Measurements from ENCODE around the gene ZNF75A.

ZNF75A gene

DNA sequence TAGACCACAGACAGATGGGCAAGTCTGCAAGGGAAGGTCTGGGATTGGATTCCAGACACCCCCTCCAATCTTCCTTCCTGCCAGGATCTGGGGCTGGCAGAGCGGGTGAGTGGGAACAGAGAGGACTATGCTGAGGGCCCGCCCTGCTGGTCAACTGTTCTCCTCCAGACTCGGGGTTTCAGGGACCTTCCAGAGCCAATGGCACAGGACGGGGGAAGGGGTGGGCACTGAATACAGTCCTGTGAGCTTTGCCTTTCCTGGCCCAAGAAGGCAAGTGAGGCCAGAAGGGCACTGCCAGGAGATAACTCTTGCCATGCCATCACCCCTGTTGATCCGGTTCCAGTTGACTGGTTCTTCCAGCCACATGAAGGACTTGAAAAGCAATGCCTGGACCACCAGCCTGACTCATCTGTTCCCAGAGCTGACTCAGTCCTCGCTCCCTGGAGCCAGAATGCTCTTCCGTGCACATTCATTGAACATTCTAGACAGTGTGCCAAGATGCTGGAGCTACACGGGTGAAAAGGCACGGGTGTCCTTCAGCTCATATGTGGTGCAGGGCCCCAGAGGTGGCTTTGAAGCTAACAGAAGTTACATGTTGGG lies 48.3 kb upstream of the ZNF75A start:
- no peaks in the 10 kb centered on the region for H3K9me3 ChIP-seq (ENCODE audit: control insufficient read depth, insufficient read depth, low read depth, low read length)
- no peak overlapping the region for H3K4me3 ChIP-seq (ENCODE audit: low read depth, low read length)
- TF ChIP-seq ZNF548 (tag by site-specific recombination; IDR thresholded peaks at IDR 0.05) (no peak), ZNF248 (tag by site-specific recombination; IDR thresholded peaks at IDR 0.05) (no peak), ZNF175 (tag by site-specific recombination; IDR thresholded peaks at IDR 0.05) (no peak), WT1 (tag by site-specific recombination; IDR thresholded peaks at IDR 0.05) (no peak), ZNF670 (tag by site-specific recombination; IDR thresholded peaks at IDR 0.05; ENCODE audit: low read depth) (no peak), ZNF76 (tag by site-specific recombination; IDR thresholded peaks at IDR 0.05; ENCODE audit: borderline replicate concordance, low read depth) (no peak)
- TF ChIP-seq, protein P1, sequence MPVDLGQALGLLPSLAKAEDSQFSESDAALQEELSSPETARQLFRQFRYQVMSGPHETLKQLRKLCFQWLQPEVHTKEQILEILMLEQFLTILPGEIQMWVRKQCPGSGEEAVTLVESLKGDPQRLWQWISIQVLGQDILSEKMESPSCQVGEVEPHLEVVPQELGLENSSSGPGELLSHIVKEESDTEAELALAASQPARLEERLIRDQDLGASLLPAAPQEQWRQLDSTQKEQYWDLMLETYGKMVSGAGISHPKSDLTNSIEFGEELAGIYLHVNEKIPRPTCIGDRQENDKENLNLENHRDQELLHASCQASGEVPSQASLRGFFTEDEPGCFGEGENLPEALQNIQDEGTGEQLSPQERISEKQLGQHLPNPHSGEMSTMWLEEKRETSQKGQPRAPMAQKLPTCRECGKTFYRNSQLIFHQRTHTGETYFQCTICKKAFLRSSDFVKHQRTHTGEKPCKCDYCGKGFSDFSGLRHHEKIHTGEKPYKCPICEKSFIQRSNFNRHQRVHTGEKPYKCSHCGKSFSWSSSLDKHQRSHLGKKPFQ (tag by site-specific recombination; IDR thresholded peaks at IDR 0.05): no peak
- TF ChIP-seq, protein P2, sequence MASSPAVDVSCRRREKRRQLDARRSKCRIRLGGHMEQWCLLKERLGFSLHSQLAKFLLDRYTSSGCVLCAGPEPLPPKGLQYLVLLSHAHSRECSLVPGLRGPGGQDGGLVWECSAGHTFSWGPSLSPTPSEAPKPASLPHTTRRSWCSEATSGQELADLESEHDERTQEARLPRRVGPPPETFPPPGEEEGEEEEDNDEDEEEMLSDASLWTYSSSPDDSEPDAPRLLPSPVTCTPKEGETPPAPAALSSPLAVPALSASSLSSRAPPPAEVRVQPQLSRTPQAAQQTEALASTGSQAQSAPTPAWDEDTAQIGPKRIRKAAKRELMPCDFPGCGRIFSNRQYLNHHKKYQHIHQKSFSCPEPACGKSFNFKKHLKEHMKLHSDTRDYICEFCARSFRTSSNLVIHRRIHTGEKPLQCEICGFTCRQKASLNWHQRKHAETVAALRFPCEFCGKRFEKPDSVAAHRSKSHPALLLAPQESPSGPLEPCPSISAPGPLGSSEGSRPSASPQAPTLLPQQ (tag by site-specific recombination; IDR thresholded peaks at IDR 0.05): no peak
- ChIA-PET POLR2A (no interaction called here), CTCF (interaction anchor here (1.7 kb wide), 1 partner anchor 10 kb away, joined by 5 read pairs; no protein-coding TSS in a partner anchor)
- H3K36me3 ChIP-seq (ENCODE audit: control insufficient read depth in 2 of 2, insufficient read depth in 1 of 2, low read length in 2 of 2): no peaks in the 10 kb centered on the region
- H3K4me1 ChIP-seq (ENCODE audit: control insufficient read depth, insufficient read depth, low read length): no peaks in the 10 kb centered on the region
- H3K27ac ChIP-seq (ENCODE audit: extremely low read depth, low read depth, low read length): no peak overlapping the region

DNA sequence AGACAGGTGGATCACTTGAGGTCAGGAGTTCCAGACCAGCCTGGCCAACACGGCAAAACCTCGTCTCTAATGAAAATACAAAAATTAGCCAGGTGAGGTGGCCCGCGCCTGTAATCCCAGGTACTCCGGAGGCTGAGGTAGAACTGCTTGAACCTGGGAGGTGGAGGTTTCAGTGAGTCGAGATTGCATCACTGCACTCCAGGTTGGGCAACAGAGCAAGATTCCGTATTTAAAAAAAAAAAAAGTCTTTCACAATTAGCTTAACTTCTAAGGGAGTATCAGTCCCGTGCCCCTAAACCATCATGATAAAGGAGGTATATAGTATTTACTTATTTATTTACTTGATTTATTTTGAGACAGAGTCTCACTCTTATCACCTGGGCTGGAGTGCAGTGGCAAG lies 45.5 kb upstream of the ZNF75A start:
- ChIA-PET CTCF (no interaction called here), POLR2A (no interaction called here)
- no peaks in the 10 kb centered on the region for H3K36me3 ChIP-seq (ENCODE audit: control insufficient read depth in 2 of 2, insufficient read depth in 1 of 2, low read length in 2 of 2)
- TF ChIP-seq ZSCAN23 (tag by site-specific recombination; IDR thresholded peaks at IDR 0.05) (no peak), ZNF239 (tag by site-specific recombination; IDR thresholded peaks at IDR 0.05) (no peak)
- TF ChIP-seq, protein P3, sequence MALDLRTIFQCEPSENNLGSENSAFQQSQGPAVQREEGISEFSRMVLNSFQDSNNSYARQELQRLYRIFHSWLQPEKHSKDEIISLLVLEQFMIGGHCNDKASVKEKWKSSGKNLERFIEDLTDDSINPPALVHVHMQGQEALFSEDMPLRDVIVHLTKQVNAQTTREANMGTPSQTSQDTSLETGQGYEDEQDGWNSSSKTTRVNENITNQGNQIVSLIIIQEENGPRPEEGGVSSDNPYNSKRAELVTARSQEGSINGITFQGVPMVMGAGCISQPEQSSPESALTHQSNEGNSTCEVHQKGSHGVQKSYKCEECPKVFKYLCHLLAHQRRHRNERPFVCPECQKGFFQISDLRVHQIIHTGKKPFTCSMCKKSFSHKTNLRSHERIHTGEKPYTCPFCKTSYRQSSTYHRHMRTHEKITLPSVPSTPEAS (tag by site-specific recombination; IDR thresholded peaks at IDR 0.05): no peak
- no peak overlapping the region for H3K4me3 ChIP-seq (ENCODE audit: low read depth, low read length)
- H3K27ac ChIP-seq (ENCODE audit: extremely low read depth, low read depth, low read length): no peak overlapping the region
- no peaks in the 10 kb centered on the region for H3K4me1 ChIP-seq (ENCODE audit: control insufficient read depth, insufficient read depth, low read length)
- no peaks in the 10 kb centered on the region for H3K9me3 ChIP-seq (ENCODE audit: control insufficient read depth, insufficient read depth, low read depth, low read length)

DNA sequence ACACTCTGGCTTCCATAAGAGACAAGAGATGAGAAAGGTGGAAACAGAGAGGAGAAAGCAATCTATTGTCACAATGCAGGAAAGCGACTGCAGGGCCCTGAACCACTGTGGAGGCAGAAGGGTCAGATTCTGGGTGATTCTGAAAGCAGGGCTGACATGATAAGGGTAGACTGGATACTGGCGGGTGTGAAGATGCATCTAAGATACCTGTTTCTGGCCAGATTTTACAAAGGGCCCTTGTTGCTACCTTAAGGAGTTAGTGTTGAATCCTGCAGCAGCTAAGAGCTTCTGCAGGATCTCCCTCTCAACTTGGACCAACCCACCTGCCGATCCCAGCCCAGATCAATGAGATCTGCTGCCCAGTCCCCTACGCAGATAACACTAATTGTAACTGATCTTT lies 42.8 kb upstream of the ZNF75A start:
- H3K36me3 ChIP-seq (ENCODE audit: control insufficient read depth in 2 of 2, insufficient read depth in 1 of 2, low read length in 2 of 2): no peaks in the 10 kb centered on the region
- ChIA-PET POLR2A (interaction anchor here (2.0 kb wide), 1 partner anchor 21 kb away, joined by 8 read pairs; the partner anchor contains the start of gene ZNF263), CTCF (interaction anchor here (0.6 kb wide), 1 partner anchor 224 kb away, joined by 4 read pairs; no protein-coding TSS in a partner anchor)
- no peak for TF ChIP-seq ZNF223 (tag by site-specific recombination; IDR thresholded peaks at IDR 0.05)
- TF ChIP-seq, protein P4, sequence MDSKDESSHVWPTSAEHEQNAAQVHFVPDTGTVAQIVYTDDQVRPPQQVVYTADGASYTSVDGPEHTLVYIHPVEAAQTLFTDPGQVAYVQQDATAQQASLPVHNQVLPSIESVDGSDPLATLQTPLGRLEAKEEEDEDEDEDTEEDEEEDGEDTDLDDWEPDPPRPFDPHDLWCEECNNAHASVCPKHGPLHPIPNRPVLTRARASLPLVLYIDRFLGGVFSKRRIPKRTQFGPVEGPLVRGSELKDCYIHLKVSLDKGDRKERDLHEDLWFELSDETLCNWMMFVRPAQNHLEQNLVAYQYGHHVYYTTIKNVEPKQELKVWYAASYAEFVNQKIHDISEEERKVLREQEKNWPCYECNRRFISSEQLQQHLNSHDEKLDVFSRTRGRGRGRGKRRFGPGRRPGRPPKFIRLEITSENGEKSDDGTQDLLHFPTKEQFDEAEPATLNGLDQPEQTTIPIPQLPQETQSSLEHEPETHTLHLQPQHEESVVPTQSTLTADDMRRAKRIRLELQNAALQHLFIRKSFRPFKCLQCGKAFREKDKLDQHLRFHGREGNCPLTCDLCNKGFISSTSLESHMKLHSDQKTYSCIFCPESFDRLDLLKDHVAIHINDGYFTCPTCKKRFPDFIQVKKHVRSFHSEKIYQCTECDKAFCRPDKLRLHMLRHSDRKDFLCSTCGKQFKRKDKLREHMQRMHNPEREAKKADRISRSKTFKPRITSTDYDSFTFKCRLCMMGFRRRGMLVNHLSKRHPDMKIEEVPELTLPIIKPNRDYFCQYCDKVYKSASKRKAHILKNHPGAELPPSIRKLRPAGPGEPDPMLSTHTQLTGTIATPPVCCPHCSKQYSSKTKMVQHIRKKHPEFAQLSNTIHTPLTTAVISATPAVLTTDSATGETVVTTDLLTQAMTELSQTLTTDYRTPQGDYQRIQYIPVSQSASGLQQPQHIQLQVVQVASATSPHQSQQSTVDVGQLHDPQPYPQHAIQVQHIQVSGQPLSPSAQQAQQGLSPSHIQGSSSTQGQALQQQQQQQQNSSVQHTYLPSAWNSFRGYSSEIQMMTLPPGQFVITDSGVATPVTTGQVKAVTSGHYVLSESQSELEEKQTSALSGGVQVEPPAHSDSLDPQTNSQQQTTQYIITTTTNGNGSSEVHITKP (tag by site-specific recombination; IDR thresholded peaks at IDR 0.05): peak; percentile 72
- no peaks in the 10 kb centered on the region for H3K4me1 ChIP-seq (ENCODE audit: control insufficient read depth, insufficient read depth, low read length)
- H3K9me3 ChIP-seq (ENCODE audit: control insufficient read depth, insufficient read depth, low read depth, low read length): no peaks in the 10 kb centered on the region
- no peak overlapping the region for H3K4me3 ChIP-seq (ENCODE audit: low read depth, low read length)
- H3K27ac ChIP-seq (ENCODE audit: extremely low read depth, low read depth, low read length): no peak overlapping the region

Measured in HEK293 (cell line).